Mucosa of rectum (tissue), 2 donors: ENCODE measurements around the gene TMC7.
"Not testable (repeated sequence)": the region's sequence is repeated elsewhere in the genome, so short reads cannot be mapped to it uniquely, and the experiment has no call there.

Experiments
- H3K27ac ChIP-seq, 2 donors: one replicate each; pipeline ENCODE4 v1.7.0; 2013; ENCODE audit warnings: inconsistent platforms in 2 of 2, low read depth in 2 of 2, low read length in 2 of 2
- H3K27me3 ChIP-seq, 2 donors: one replicate each; pipeline ENCODE4 v1.7.0; 2013; ENCODE audit warnings: low read length in 2 of 2; ENCODE audit not compliant: control insufficient read depth in 2 of 2, insufficient read depth in 2 of 2
- H3K36me3 ChIP-seq, 2 donors: one replicate each; pipeline ENCODE4 v1.7.0; 2013; ENCODE audit warnings: low read length in 2 of 2; ENCODE audit not compliant: control insufficient read depth in 2 of 2, insufficient read depth in 2 of 2
- H3K4me1 ChIP-seq, 2 donors: one replicate each; pipeline ENCODE4 v1.7.0; 2013; ENCODE audit warnings: low read length in 2 of 2, mild to moderate bottlenecking in 1 of 2; ENCODE audit not compliant: control insufficient read depth in 2 of 2, insufficient read depth in 2 of 2
- H3K4me3 ChIP-seq, 2 donors: one replicate each; pipeline ENCODE4 v1.7.0; 2013; ENCODE audit warnings: low read length in 2 of 2
- H3K9ac ChIP-seq, 2 donors: one replicate each; pipeline ENCODE4 v1.7.0; 2013; ENCODE audit warnings: low read length in 2 of 2, low read depth in 1 of 2, mild to moderate bottlenecking in 1 of 2
- H3K9me3 ChIP-seq, 2 donors: one replicate each; pipeline ENCODE4 v1.7.0; 2013; ENCODE audit warnings: low read length in 2 of 2; ENCODE audit not compliant: control insufficient read depth in 2 of 2
- donor health status: healthy.
- donor health status: Normal muscosa, but diverticular disease.

TMC7 gene

DNA sequence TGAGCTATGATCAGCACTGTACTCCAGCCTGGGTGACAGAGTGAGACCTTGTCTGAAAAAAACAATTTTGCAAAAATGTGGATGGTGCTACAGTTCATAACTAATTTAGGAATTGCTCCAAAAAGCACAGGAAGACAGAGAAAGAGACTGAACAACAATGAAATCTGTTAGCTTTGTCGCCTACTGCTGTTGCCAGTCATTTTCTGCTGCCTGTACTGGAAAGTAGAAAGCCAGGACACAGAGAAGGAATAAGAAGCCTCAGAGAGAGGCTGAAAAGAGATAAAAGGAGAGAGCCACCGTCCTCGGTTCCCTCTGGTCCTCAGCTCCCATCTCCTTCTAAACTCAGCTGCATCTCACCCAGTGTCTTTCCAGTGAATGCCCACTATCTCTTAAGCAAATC is 8.6 kb upstream of the TMC7 start:
- no peak overlapping the region for H3K27ac ChIP-seq
- no peaks in the 10 kb centered on the region for H3K27me3 ChIP-seq
- H3K9ac ChIP-seq: no peak overlapping the region
- H3K9me3 ChIP-seq: no peaks in the 10 kb centered on the region
- no peaks in the 10 kb centered on the region for H3K4me1 ChIP-seq
- H3K4me3 ChIP-seq: no peak overlapping the region
- no peaks in the 10 kb centered on the region for H3K36me3 ChIP-seq

DNA sequence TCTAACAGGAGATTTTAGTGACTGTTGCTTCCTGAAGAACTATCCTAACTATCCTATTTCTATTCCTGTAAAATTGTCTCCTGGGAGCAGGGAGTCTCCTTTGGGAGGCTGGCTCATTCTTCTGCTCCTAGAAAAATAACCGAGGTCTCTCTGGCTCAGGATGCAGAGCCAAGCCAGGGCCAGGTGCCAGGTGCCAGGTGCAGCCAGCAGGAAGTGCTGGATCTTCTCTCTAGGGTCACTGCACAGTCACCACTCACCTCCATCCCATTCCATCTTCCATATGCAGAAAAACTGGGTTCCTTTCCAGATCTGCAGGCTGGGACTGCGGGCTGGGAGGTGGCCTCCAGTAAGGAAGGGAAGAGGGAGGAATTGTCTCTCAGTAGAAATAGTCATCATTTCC is 3.8 kb upstream of the TMC7 start:
- Histone ChIP-seq H3K27ac (no peak overlapping the region), H3K36me3 (no peaks in the 10 kb centered on the region), H3K4me1 (peaks cover 2 to 7% of the 10 kb centered on the region in 2 donors), H3K27me3 (no peaks in the 10 kb centered on the region), H3K4me3 (no peak overlapping the region), H3K9ac (no peak overlapping the region), H3K9me3 (no peaks in the 10 kb centered on the region)

- H3K4me3 ChIP-seq: peak overlapping the region; percentile 78 to 84
- no peaks in the 10 kb centered on the region for H3K27me3 ChIP-seq
- no peaks in the 10 kb centered on the region for H3K9me3 ChIP-seq
- peak overlapping the region; percentile 77 to 85 for H3K27ac ChIP-seq
- H3K4me1 ChIP-seq: peaks cover 6 to 7% of the 10 kb centered on the region in 2 donors
- no peaks in the 10 kb centered on the region for H3K36me3 ChIP-seq
- peak overlapping the region; percentile 72 to 93 for H3K9ac ChIP-seq
Measured at GRCh38 chr16:18984435-18985005, 786 bp downstream of the TMC7 start.

DNA sequence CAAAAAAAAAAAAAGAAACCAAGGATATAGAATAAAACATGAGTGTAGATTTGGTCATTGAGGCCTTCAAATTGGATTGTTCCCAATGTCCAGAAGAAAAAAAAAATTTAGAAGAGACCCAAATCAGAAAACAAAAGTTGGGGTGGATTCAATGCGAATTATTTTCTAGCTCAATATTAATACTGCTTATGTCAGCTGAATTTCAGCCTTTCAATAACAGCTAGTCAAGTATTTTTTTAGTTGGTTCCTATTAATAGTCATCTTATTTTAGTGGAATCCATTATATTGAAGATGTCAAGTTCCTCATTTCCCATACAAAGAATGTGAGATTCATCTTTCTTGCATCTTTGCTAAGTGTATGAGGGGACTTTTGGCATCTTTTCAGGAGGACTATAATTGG is 1.5 kb downstream of the TMC7 start:
- H3K27ac ChIP-seq, H3K4me3 ChIP-seq, H3K4me1 ChIP-seq, H3K36me3 ChIP-seq, H3K9ac ChIP-seq, H3K27me3 ChIP-seq, H3K9me3 ChIP-seq: not testable (repeated sequence)

DNA sequence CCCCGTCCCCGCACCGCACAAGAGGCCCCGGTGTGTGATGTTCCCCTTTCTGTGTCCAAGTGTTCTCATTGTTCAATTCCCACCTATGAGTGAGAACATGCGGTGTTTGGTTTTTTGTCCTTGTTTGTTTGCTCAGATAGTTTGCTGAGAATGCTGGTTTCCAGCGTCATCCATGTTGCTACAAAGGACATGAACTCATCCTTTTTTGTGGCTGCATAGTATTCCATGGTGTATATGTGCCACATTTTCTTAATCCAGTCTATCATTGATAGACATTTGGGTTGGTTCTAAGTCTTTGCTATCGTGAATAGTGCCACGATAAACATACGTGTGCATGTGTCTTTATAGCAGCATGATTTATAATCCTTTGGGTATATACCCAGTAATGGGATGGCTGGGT is 8.0 kb downstream of the TMC7 start:
- not testable (repeated sequence) for H3K9me3 ChIP-seq, H3K27ac ChIP-seq, H3K4me3 ChIP-seq, H3K4me1 ChIP-seq, H3K36me3 ChIP-seq, H3K27me3 ChIP-seq, H3K9ac ChIP-seq

DNA sequence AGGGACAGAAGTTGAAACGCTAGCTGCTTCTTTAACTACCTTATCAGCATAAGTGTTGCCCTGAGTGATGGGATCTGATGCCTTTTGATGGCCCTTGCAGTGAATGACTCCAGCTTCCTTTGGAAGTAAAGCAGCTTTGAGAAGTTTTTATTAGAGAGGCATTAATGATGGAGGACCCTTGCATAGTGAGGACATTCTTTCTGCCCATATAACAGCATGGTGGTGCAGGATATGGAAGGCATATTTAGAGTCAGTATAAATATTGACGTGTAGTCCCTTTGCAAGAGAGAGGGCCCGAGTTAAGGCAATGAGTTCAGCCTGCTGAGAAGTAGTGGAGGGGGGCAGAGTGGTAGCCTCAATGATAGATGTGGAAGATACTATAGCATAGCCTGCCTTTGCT is 9.8 kb downstream of the TMC7 start:
- H3K9me3 ChIP-seq, H3K4me3 ChIP-seq, H3K36me3 ChIP-seq, H3K9ac ChIP-seq, H3K27me3 ChIP-seq, H3K27ac ChIP-seq: not testable (repeated sequence)
- peaks cover 9 to 18% of the 10 kb centered on the region in 2 donors for H3K4me1 ChIP-seq

DNA sequence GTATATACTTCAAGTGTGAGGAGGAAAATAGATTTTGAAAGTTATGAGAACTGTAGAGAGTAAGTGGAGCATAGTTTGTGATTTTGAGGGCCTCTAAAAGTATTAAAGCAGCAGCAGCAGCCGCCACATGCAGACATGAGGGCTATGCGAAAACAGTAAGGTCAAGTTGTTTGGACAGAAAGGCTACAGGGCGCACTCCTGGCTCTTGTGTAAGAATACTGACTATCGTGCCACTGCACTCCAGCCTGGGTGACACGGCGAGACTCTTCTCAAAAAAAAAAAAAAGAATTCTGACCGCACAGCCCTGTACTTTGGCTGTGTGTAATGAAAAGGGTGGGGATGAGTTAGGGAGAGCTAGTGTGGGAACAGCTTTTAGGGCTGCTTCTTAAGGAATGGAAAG is 10.4 kb downstream of the TMC7 start:
- H3K9me3 ChIP-seq, H3K36me3 ChIP-seq, H3K4me3 ChIP-seq, H3K27me3 ChIP-seq: not testable (repeated sequence)
- Histone ChIP-seq H3K9ac (peak overlapping the region in 1 of 2 donors; percentile 34), H3K27ac (peak overlapping the region in 1 of 2 donors; percentile 51), H3K4me1 (peaks cover 14 to 21% of the 10 kb centered on the region in 2 donors)

- not testable (repeated sequence) for H3K9ac ChIP-seq, H3K36me3 ChIP-seq, H3K9me3 ChIP-seq, H3K4me3 ChIP-seq, H3K27me3 ChIP-seq
- H3K4me1 ChIP-seq: peaks cover 17 to 21% of the 10 kb centered on the region in 2 donors
- H3K27ac ChIP-seq: peak overlapping the region; percentile 67 to 69
Measured at GRCh38 chr16:18995406-18995805, 11.7 kb downstream of the TMC7 start.

DNA sequence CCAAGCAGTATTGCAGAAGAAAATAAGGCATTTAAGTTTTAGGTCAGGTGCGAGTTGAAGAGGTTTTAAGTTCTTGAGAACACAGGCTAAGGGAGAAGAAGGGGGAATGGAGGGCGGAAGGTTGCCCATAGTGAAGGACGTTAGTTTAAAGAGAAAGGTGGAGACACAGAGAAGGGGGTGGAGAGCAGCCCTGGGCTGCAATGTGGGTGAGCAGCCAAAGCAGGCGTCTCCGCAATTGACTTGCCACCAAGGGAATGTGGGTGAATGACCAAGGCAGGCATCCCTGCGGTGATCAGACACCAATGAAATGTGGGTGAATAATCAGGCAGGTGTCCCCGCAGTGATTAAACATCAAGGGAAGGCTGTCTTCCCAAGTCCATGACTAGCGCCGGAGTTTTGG is 12.8 kb downstream of the TMC7 start:
- H3K9me3 ChIP-seq, H3K4me3 ChIP-seq, H3K27me3 ChIP-seq, H3K36me3 ChIP-seq: not testable (repeated sequence)
- Histone ChIP-seq H3K27ac (peak overlapping the region in 1 of 2 donors; percentile 69), H3K4me1 (peaks cover 17 to 21% of the 10 kb centered on the region in 2 donors), H3K9ac (peak overlapping the region in 1 of 2 donors; percentile 27)

DNA sequence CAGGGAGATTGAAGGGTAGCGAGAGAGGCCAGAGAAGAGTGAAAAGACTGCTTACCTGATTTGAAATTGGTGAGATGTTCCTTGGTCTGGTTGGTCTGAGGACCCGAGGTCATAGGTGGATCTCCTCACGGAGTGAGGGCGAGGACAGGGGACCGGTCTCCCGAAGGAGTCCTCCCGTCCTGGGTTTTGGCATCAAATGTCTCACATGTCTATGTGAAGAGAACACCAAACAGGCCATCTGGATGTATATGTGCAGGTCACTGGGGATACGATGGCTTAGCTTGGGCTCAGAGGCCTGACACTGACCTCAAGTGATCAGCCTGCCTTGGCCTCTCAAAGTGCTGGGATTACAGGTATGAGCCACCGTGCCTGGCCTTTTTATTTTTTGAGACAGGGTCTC is 13.3 kb downstream of the TMC7 start:
- not testable (repeated sequence) for H3K9ac ChIP-seq, H3K27me3 ChIP-seq, H3K9me3 ChIP-seq, H3K4me3 ChIP-seq, H3K36me3 ChIP-seq
- H3K4me1 ChIP-seq: peaks cover 17 to 21% of the 10 kb centered on the region in 2 donors
- peak overlapping the region in 1 of 2 donors; percentile 19 for H3K27ac ChIP-seq

DNA sequence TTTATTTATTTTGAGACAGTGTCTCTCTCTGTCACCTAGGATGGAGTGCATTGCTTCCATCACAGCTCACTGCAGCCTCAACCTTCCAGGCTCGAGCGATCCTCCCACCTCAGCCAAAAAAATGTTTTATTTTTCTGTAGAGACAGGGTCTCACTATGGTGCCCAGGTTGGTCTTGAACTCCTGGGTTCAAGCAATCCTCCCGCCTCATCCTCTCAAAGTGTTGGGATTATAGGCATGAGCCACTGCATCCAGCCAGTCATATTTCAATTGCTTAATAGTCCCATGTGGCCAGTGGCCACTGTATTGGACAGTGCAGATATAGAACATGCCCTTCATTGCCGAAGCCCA is 15.3 kb downstream of the TMC7 start:
- H3K9me3 ChIP-seq: no peaks in the 10 kb centered on the region
- peak overlapping the region in 1 of 2 donors; percentile 54 for H3K9ac ChIP-seq
- no peaks in the 10 kb centered on the region for H3K27me3 ChIP-seq
- no peaks in the 10 kb centered on the region for H3K36me3 ChIP-seq
- H3K4me1 ChIP-seq: peaks cover 17 to 21% of the 10 kb centered on the region in 2 donors
- peak overlapping the region; percentile 82 to 89 for H3K27ac ChIP-seq
- no peak overlapping the region for H3K4me3 ChIP-seq
